SIG-M5 (cell line): Measurements from ENCODE around the gene RBM22.

Experiments used
- DNase-seq: peaks from one replicate; lab custom pipeline; 2025; lab: John Stamatoyannopoulos, UW

RBM22 gene

DNA sequence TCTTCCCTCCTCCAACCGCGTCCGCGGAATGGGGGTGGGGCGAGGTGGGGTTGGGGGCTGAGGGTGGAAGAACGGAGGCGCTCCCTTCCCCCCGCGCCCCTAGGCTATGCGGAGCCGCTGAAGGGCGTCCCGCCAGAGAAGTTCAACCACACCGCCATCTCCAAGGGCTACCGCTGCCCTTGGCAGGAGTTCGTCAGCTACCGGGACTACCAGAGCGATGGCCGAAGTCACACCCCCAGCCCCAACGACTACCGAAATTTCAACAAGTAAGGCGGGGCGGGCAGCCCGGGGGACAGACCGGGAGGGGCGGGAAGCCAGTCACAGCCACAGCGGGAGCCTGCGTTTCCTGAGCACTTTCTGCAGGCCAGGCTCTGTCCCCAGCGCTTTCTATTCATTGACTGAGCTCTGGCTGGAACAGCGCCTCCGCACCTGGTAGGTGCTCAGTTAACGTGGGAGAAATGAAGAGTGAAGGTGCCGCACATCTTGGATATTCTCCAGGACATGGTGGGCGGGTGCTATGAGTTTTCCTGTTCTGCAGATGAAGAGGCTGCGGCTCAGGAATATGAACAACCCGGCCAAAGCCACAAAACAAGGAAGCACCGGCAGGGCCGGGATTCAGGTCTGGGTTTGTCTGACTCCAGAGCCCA, 28.5 kb downstream of the RBM22 start:
- DNase-seq = no peak

- no peak for DNase-seq
These were observed 29.2 kb downstream of the RBM22 start for GRCh38 chr5:150671509-150672236.

- no peak for DNase-seq
These were observed 29.9 kb downstream of the RBM22 start for GRCh38 chr5:150670948-150671310.

- no peak for DNase-seq
These were observed 30.5 kb downstream of the RBM22 start for GRCh38 chr5:150670275-150670947.

- no peak for DNase-seq
These were observed 35.8 kb downstream of the RBM22 start for GRCh38 chr5:150665044-150665443.

DNA sequence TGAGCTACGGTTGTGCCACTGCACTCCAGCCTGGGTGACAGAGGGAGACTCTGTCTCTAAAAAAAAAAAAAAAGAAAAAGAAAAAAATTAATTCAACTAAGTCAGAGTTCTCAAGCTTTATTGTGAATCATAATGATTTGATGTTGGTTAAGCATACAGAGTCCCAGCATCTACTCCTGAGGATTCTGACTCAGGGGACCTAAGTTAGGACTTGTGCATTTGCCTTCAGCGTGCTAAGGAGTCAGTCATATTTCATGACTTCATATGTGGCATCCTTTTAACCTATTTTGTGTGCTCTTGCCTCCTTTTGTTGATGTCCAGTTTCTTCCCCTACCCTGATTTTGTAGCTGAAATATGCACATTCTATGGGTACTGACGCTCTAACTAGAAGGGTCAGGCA, 36.9 kb downstream of the RBM22 start:
- no peak for DNase-seq

DNA sequence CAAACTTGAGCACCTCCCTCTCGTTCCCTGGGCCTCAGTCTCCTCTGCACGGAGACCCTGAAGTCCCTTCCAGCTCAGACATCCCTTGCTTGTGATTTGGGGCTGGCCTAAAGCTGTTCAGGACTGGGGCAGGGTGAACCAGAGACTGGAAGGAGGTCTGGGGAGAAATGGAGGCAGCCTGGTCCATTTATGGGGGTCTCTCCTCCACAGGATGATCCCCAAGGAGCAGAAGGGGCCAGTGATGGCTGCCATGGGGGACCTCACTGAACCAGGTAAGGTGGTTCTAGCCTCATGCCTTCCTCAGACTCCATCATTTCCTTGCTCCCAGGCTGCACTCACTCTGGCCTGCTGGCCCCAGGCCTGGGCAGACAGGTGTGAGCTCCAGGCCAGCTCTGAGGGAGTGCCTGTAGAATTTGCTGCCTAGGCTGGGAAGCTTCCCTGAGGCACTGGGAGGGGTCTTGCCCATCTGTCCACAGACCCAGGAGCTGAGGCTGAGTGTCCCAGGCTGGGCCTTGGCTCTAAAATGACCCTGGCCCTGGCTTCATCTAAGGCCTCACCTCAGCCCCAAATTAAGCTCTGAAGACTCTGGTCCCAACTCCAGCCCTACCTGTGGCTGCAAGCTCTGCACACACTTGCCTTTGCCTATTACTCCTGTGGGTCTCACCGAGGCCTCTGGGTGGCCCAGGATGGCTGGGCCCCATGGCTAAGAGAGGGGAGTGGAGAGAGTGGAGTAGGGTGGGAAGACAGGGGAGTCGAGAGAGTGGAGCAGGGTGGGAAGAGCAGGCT, 37.9 kb downstream of the RBM22 start:
- DNase-seq = no peak

- DNase-seq = no peak
These were observed 38.9 kb downstream of the RBM22 start for GRCh38 chr5:150661821-150662596.

- no peak for DNase-seq
These were observed 39.8 kb downstream of the RBM22 start, which contains the start of gene MYOZ3 for GRCh38 chr5:150661086-150661485. Gene MYOZ3, plus strand, starts transcription at chr5:150661251. Its CDS starts 1,691 bp downstream, at chr5:150662942.

DNA sequence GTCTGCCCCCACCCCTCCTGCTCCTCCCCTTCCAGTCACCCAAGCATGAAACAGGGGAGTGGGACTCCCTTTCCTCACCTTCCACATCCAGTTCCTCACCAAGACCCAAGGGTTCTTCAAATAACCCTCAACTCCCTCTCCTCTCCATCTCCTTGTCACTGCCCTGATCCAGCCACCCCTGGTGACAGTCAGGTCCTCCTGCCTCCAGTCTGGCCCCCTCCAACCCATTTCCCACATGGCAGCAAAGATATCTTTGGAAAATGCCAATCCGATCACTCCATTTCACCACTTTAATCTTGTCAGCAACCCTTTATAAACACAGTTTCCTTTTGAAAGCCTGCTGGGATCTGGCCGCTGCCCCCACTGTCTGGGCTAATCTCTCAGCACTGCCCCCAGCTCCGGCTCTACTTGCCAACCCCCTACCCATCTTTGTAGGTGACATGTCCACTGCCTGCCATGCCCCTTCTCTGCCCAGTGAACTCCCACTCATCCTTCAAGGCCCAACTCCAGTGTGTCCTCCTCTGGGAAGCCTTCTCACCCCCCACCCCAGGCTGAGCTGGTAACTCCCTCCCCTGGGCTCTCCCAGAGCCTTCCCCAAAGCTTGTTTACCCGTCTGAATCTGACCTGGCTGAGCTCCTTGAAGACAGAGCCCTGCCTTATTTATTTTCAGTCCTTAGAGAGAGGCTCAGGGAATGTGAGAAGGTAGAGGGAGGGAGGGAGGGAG, 40.6 kb downstream of the RBM22 start:
- no peak for DNase-seq

DNA sequence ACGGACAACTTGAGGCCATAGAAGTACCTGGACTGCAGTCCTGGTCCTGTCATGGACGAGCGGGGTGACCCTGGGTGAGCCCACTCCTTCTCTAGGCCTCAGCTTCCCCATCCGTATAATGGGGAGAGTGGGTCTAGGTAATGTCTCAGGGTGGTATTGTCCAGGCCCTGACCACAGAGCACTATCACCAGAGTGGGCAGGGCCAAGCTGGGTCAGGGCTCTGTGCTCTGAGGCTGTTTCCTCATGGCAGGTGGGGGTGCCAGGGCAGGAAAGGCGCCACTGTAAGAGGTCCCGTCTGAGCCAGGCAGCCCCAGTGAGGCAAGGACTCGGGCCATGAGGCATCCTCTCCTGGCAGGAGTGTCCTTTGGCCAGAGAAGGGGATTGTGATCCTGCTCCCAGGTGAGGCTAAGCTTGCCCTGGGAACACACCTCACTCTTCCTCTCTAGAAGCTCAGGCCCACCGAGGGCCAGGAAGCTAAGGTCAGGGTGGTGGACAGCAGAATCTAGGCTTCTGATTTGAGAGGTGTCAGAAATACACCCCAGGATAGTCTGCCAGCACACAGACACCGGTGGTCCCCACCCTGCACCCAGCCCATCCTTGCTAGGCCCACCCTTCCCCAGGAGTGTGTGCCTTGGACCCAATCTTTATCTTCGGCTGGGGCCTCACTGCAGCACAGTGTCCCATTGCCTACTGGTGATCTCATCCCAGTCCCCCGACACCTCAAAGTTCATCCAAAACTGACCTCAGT, 41.3 kb downstream of the RBM22 start:
- no peak for DNase-seq

DNA sequence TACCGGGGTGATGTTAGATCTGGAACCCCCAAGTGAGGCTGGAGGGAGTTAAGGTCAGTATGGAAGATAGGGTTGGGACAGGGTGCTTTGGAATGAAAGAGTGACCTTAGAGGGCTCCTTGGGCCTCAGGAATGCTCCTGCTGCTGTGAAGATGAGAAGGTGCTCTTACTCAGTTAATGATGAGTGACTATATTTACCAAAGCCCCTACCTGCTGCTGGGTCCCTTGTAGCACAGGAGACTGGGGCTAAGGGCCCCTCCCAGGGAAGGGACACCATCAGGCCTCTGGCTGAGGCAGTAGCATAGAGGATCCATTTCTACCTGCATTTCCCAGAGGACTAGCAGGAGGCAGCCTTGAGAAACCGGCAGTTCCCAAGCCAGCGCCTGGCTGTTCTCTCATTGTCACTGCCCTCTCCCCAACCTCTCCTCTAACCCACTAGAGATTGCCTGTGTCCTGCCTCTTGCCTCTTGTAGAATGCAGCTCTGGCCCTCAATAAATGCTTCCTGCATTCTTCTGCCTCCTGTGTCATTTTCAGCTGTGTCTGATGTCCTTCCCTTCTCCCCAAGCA, 42.1 kb downstream of the RBM22 start:
- no peak for DNase-seq

DNA sequence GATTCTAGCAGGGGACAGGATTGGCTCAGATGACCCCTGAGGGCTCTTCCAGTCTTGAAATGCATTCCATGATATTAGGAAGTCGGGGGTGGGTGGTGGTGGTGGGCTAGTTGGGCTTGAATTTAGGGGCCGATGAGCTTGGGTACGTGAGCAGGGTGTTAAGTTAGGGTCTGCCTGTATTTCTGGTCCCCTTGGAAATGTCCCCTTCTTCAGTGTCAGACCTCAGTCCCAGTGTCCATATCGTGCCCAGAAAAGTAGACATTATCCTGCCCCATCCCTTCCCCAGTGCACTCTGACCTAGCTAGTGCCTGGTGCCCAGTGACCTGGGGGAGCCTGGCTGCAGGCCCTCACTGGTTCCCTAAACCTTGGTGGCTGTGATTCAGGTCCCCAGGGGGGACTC, 42.7 kb downstream of the RBM22 start:
- no peak for DNase-seq

DNA sequence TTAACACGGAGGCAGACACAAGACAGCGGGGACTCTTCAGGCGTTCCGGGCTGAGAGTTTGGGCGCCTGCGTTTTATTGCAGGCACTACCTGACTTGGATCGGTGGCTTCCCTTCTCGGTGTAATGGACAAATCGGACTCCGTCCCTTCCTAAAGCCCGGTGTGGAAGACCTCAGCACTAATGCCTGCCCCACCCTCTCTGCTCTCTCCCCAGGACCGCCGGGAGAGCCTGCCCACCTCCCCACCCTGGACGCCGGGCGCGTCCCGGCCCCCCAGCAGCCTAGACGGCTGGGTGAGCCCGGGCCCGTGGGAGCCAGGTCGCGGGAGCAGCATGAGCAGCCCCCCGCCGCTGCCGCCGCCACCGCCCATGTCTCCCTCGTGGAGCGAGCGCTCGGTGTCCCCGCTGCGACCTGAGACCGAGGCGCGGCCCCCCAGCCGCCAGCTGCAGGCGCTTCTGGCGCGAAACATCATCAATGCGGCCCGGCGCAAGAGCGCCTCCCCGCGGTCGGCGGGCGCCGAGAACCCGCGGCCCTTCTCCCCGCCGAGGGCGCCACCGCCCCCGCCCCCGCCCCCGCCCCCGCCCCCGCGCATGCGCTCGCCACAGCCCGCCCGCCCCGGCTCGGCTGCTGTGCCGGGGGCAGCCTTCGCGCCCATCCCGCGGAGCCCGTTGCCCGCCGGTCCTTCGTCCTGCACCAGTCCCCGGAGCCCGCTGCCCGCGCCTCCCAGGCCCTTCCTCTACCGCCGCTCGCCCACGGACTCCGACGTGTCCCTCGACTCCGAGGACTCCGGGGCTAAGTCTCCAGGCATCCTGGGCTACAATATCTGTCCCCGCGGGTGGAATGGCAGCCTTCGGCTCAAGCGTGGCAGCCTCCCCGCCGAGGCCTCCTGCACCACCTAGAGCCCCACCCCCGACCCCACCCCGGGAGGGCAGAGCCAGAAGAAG, 44.4 kb downstream of the RBM22 start:
- DNase-seq = no peak

DNA sequence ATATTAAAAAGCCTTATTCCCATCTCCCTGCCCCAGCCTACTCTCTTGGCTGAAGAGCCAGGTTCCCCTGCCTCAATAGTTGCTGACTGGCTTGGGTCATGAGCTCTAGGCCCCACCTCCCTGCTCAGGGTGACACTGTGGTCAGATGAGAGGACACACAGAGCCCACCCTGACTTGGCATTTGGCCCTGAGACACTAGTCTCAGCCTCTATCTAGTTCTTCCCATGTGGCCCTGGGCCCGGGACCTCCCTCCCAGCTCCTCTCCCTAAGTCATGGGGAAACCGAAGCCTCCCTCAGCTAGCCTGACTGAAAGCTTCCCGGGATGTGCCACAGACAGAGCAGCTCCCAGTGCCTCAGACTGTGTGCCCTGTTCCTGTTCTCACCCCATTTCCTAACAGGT, 45.6 kb downstream of the RBM22 start:
- DNase-seq = no peak

DNA sequence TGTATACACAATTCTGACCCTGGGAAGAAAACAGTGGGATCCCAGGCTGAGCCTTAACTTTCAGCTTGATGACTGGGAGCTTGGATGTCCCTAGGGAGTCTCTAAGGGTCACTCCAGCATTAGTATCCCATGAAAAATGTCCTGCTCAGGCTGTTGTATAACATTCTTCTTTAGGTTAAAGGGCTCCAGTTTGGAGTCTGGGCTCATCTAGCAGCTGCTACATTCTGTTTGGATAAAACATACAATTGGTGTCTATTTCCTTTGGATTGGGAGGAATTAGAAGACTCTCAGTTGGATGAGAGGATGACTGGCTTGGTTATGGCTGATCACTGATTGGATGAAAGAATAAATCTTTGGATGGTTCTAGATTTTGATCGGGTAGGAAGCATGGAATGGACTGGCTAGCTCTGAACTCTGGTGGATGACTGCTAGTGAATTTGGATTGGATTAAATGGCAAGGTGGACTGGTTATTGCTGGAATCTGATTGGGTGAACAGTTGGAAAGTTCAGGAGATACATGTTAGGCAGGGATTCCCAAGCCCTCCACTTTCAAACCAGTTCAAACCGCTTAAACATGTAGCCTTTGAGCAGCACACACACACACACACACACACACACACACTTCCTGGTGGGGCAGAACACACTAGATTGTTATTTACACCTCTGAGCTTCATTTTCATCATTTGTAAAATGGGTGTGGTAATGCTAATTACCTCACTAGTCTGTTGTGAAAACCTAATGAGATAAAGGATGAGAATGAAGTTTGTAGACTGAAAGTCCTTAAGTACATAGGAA, 46.9 kb downstream of the RBM22 start:
- no peak for DNase-seq

DNA sequence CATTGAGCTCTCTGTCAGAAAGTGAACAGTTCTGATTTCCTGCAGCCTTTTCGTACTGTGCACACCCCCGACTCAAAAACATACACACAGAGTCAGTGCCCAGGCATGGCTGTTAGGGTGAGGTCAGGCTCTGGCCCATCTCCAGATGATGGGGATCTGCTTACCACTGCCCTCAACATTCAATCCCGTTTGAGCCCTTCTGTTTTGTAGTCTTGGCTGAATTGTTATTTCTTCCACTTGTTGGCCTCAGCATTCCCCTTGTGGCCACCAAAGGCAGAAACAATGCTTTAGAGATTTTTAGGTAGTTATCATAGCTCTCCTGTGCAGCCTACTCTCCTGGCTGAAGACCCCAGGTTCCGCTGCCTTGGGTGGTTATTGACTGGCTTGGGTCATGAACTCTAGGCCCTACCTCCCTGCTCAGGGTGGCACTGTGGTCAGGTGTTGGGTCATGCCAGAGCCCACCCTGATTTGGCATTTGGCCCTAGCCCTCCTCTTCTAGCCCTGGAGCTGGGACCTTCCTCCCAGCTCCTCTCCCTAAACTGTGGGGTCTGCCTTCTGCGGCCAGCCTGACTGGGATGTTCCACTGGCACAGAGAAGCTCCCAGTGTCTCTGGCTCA, 47.6 kb downstream of the RBM22 start:
- DNase-seq = no peak
